HG02798 (cell line): Measurements from ENCODE around the gene SFRP5.

ENCODE experiments used
- ATAC-seq: cut with Tn5 transposase; IDR thresholded peaks from one replicate; pipeline ENCODE4 v1.9.1; 2021; ENCODE audit warnings: mild to moderate bottlenecking; ENCODE audit not compliant: unreplicated experiment, poor library complexity

SFRP5 gene

GRCh38 chr10:97771913-97772823 is at the start of gene SFRP5:
Gene SFRP5 (minus strand): TSS chr10:97771999. CDS start chr10:97771833, 166 bp downstream.
- no peak for ATAC-seq

GRCh38 chr10:97820096-97820704 is 48.4 kb upstream of the SFRP5 start:
- ATAC-seq: no peak

GRCh38 chr10:97818572-97818971 is 46.8 kb upstream of the SFRP5 start:
- ATAC-seq: no peak

- no peak for ATAC-seq
Observed at GRCh38 chr10:97816609-97817008, 44.8 kb upstream of the SFRP5 start.

GRCh38 chr10:97814996-97815395 is 43.2 kb upstream of the SFRP5 start:
- no peak for ATAC-seq

GRCh38 chr10:97813311-97813710 is 41.5 kb upstream of the SFRP5 start:
- ATAC-seq: no peak

GRCh38 chr10:97812696-97813095 is 40.9 kb upstream of the SFRP5 start:
- ATAC-seq: no peak

GRCh38 chr10:97811958-97812357 is 40.2 kb upstream of the SFRP5 start:
- no peak for ATAC-seq

- ATAC-seq: no peak
Observed at GRCh38 chr10:97810446-97810845, 38.6 kb upstream of the SFRP5 start.

- ATAC-seq: no peak
Observed at GRCh38 chr10:97805949-97806348, 34.1 kb upstream of the SFRP5 start.

GRCh38 chr10:97805096-97805884 is 33.5 kb upstream of the SFRP5 start:
- no peak for ATAC-seq

GRCh38 chr10:97801422-97801821 is 29.6 kb upstream of the SFRP5 start:
- no peak for ATAC-seq

- ATAC-seq: no peak
Observed at GRCh38 chr10:97800474-97800873, 28.7 kb upstream of the SFRP5 start.

GRCh38 chr10:97798958-97799610 is 27.3 kb upstream of the SFRP5 start:
- no peak for ATAC-seq

- ATAC-seq: no peak
Observed at GRCh38 chr10:97796651-97797050, 24.9 kb upstream of the SFRP5 start.

GRCh38 chr10:97795886-97796285 is 24.1 kb upstream of the SFRP5 start:
- no peak for ATAC-seq

- ATAC-seq: peak; percentile 68
Observed at GRCh38 chr10:97791824-97792721, 20.3 kb upstream of the SFRP5 start.

GRCh38 chr10:97789770-97790397 is 18.1 kb upstream of the SFRP5 start:
- ATAC-seq: no peak
